ENCODE measurements around the gene DLK2.
"Not testable (repeated sequence)": the region's sequence is repeated elsewhere in the genome, so short reads cannot be mapped to it uniquely, and the experiment has no call there.

Gene DLK2

DNA sequence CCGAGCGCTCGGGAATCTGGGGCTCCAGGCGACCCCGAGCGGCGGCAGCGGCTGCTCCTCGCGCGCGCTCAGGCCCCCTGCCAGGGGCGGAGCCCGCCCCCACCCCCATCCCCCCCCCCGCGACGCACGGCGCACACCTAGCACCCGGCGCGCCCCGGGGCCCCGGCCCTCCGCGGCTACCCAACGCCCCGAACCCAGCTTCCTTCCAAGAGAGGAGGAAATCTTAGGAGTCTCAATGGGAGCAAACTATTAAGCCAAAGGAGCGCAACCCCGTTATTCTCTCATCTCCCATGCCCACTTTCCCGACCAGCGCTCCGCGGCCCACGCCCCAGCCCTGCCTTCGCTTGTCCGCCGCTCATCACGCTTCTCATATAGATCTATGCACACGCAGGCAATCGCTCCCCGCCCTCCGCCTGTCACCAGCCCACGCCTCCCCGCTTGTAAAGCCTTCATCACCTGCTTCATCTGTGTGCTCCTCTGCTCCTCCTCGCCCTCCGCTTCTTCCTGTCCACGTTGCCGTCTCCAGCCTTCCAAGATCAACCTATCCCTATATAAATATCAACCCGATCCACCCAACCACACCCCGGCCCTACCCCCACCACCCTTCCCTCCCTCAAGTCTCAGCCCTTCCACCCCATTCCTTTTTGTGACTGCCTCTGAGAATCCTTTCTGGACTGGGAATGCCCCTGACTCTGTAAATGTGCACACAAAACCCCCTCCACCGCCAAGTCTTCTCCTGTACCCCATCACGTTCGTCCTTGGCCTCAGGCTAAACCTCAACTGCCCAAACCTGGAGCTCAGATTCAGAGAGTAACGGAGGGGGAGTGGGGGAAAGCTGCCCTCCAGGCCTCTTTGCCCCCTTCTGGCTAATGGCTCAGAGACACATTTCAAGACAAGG, at the start of gene DLK2:
Gene DLK2, minus strand, starts transcription at position 18 of the 898 bp plus-strand sequence. CDS start 723 bp downstream, outside the sequence.
- DNase-seq, result peak; percentile 78

GRCh38 chr6:43503443-43503842, 48.1 kb upstream of the DLK2 start:
- DNase-seq, result no peak

GRCh38 chr6:43502666-43503065, 47.3 kb upstream of the DLK2 start:
- DNase-seq, result no peak

GRCh38 chr6:43500921-43501320, 45.6 kb upstream of the DLK2 start:
- no peak for DNase-seq

- no peak for DNase-seq
These were observed 43.9 kb upstream of the DLK2 start for GRCh38 chr6:43499028-43499815.

DNA sequence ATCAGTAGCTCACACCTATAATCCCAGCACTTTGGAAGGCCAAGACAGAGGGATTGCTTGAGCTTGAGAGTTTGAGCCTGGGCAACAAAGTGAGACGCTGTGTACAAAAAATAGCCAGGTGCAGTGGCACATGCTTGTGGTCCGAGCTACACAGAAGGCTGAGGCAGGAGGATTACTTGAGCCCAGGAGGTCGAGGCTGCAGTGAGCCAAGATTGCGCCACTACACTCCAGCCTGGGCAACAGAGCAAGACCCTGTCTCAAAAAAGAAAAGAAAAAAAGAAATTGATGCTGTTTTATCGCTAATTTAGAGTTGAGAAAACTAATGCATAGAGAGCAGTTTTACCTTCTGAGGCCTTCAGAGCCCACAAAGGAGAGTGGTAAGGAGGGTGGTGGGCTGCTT, 42.9 kb upstream of the DLK2 start:
- not testable (repeated sequence) for DNase-seq

GRCh38 chr6:43497689-43498088, 42.3 kb upstream of the DLK2 start:
- DNase-seq, result no peak

- no peak for DNase-seq
These were observed 41.7 kb upstream of the DLK2 start for GRCh38 chr6:43497129-43497396.

- no peak for DNase-seq
These were observed 41.2 kb upstream of the DLK2 start for GRCh38 chr6:43496370-43497128.

DNA sequence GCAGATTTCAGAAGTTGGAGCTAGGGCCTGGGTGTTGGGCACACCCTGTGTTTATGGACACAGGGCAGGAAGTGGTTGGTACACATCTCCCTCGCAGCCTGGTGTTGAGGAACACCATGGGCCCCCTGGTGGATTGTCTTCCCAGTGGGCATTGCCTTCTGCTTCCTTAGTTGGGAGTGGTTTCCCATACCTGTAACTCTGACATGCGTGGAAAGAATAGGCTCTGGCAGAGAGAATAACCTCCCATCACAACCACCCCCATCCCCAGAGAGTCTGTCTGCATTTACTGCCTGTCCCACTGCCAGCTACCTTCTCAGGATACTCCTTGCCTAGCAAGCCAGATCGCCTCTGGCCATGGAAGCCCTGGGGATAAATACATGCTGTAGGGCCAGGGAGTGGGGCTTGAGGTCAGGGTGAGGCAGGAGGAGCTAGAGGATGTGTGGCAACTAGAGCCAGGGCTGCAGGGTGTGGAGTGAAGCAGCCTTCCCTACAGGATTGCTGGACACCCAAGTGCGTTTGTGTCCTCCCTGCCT, 40.1 kb upstream of the DLK2 start:
- DNase-seq, result no peak

- no peak for DNase-seq
These were observed 39.4 kb upstream of the DLK2 start for GRCh38 chr6:43494766-43495165.

DNA sequence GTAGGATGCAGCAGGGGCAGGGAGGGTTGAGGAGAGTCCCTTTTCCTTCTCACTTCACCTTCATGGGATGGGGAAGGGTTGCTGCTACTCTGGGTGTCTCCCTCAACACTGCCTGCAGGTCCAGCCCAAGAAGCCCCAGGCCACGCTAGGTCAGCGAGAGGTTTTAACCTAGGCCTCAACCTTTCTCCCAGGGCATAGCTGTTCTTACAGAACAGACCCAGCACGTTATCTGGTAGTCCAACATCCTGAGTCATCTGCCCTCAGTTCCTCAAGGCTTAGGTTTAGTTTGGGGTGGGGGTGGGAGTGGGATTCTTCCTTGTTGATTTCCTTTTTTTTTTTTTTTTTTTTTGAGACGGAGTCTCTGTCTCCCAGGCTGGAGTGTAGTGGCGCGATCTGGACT, 39.0 kb upstream of the DLK2 start:
- DNase-seq, result no peak

DNA sequence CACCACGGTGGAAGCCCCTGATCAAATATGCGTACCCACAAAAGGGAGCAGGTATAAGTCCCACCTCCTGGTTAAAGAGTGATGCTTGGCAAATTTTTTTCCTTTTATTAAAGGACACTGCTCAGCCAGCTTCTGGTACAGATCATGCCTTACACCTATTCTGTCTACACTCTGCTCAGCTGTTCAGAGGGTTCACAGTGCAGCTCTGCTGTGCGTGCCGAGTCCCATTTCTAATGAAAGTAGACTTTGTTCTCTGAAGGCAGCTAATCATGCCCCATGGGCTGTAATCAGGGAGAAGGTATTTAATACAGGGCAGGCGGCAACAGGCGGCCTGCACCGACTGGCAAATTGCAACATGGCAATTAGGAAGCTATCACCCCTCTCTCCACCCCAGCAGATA, 38.5 kb upstream of the DLK2 start:
- DNase-seq, result no peak

- no peak for DNase-seq
These were observed 37.9 kb upstream of the DLK2 start for GRCh38 chr6:43493230-43493629.

DNA sequence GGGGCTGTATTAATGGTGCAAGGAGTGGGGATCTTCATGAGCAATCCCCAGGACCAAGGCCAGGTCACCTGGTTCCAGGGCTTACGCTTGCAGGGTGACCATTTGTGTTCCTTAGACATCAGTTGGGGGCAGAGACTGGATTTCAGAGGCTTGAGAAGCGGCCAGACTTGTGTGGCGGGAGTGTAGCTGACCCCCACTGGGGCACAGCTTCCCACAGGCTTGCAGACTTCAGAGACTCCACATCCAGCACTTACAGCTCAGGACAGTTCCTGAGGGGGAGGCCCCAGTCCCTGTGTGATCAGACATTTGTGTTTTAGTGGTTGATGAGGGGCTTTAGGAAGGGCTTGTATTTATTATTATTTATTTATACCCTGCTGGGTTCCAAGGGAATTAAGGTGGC, 37.3 kb upstream of the DLK2 start:
- no peak for DNase-seq

- DNase-seq, result no peak
These were observed 36.7 kb upstream of the DLK2 start for GRCh38 chr6:43491750-43492661.

DNA sequence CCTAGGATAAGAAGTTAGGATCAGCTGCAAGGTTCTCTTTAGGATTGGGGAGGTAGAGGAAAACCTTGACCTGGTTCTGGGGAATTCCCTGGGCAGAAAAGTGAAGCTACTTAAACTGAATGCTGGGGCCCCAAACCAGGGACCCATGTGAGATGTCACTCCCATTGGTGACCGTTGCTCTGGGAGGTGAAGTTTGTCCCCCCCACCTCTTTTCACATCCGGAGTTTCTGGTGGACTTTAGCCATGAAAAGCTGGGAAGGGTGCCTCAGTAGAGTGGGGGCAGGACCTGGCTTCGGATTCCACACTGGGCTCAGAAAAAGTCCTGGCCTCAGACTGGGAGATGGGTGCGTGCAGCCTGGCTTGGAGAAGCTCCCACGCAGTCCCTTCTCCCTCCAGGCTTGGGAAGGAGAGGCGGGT, 35.2 kb upstream of the DLK2 start:
- DNase-seq, result no peak

GRCh38 chr6:43489277-43490072, 34.1 kb upstream of the DLK2 start:
- DNase-seq, result no peak

DNA sequence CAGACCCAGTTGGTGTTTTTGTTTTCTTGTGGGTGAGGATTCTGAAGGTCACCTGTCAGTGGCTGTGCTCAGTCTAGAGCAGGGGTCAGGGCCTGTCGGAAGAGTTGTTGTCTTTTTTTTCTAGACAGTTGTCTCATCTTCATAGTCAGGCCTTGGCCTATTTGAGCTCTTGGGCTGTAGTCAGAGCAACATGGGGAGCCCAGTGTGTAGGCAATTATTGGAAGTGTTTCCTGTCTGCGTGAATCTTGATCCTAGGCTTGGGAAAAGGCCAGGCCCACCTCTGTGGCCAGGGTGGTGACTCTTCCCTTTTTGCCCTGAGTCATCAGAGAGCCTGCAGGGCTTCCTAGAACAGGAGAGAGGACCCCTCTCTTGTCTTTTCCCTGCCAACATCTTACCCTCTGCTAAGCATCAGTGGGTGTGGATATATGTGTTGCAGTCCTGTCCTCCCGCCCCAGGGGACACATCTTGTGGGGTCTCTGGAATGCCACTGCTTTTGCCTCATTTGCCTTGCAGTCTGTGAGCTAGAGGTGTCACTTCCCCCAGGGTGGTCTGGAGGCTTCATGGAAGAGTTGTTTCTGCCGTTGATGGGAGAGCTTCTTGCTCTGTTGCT, 33.4 kb upstream of the DLK2 start:
- DNase-seq, result no peak

GRCh38 chr6:43481591-43482236, 26.4 kb upstream of the DLK2 start:
- no peak for DNase-seq
